PC-3 (cell line): ENCODE results near the gene HOXD12. TPM values are rescaled to one million over a fixed set of nuclear protein-coding genes. Genes with fewer than 3 reads are reported as not detected.
A peak's percentile ranks its signal among the peaks of the same experiment; 100 is the strongest.

ENCODE experiments used
- ATAC-seq: fragments of 200-7000 bp; cut with Tn5 transposase; 2 replicates; pipeline ENCODE4 v1.9.1; 2020; ENCODE audit warnings: mild to moderate bottlenecking, moderate library complexity
- BruUV-seq: library from RNA; stranded (reverse); fragments of 400-500 nt; replicated peaks from 2 replicates; lab custom pipeline; 2021; lab: Mats Ljungman, UMichigan
- CTCF ChIA-PET: fragments of 300-600 bp; sonication (Branson Sonifier 250); formaldehyde crosslinking; loops from one replicate; lab custom pipeline; 2022; ENCODE audit warnings: antibody characterized with exemption; lab: Charles Lee
- POLR2A ChIA-PET: fragments of 300-600 bp; sonication (Branson Sonifier 250); formaldehyde crosslinking; loops from one replicate; lab custom pipeline; 2022; ENCODE audit warnings: antibody characterized with exemption; ENCODE audit not compliant: unreplicated experiment; lab: Charles Lee
- DNase-seq: peaks from one replicate; pipeline ENCODE4 v3.0.0-alpha.2; 2015
- H2AFZ ChIP-seq: fragments of 300-600 bp; sonication (generic); 2 replicates; pipeline ENCODE4 v1.6.0; 2016; ENCODE audit warnings: antibody characterized with exemption, low read length
- H3F3A ChIP-seq: fragments of 300-600 bp; sonication (generic); one replicate; pipeline ENCODE4 v1.6.0; 2017; ENCODE audit warnings: antibody characterized with exemption, low read length, control low read depth, mild to moderate bottlenecking; ENCODE audit not compliant: unreplicated experiment
- H3K27ac ChIP-seq: fragments of 300-600 bp; sonication (generic); 2 replicates; pipeline ENCODE4 v1.5.1; 2016; ENCODE audit warnings: mild to moderate bottlenecking, low read length
- H3K27me3 ChIP-seq: fragments of 300-600 bp; sonication (generic); 2 replicates; pipeline ENCODE4 v1.6.1; 2016; ENCODE audit warnings: low read length, mixed read lengths
- H3K36me3 ChIP-seq: fragments of 300-600 bp; sonication (generic); 2 replicates; pipeline ENCODE4 v1.6.1; 2016; ENCODE audit warnings: low read depth, mixed run types, low read length, mixed read lengths
- H3K4me1 ChIP-seq: fragments of 300-600 bp; sonication (generic); 2 replicates; pipeline ENCODE4 v1.5.1; 2016; ENCODE audit warnings: low read length; ENCODE audit not compliant: insufficient read depth
- H3K4me2 ChIP-seq: fragments of 300-600 bp; sonication (generic); 2 replicates; pipeline ENCODE4 v1.6.0; 2016; ENCODE audit warnings: low read length
- H3K4me3 ChIP-seq: fragments of 300-600 bp; sonication (generic); 2 replicates; pipeline ENCODE4 v1.5.1; 2016; ENCODE audit warnings: mild to moderate bottlenecking, low read length, mixed read lengths
- H3K79me2 ChIP-seq: fragments of 300-600 bp; sonication (generic); 2 replicates; pipeline ENCODE4 v1.6.1; 2017; ENCODE audit warnings: low read length, mixed read lengths
- H3K9ac ChIP-seq: fragments of 300-600 bp; sonication (generic); 2 replicates; pipeline ENCODE4 v1.6.0; 2016; ENCODE audit warnings: mild to moderate bottlenecking, low read length
- H3K9me2 ChIP-seq: fragments of 300-600 bp; sonication (generic); replicated peaks from 2 replicates; pipeline ENCODE4 v1.6.1; 2016; ENCODE audit warnings: mixed run types, low read length, mixed read lengths
- H3K9me3 ChIP-seq: fragments of 300-600 bp; sonication (generic); 2 replicates; pipeline ENCODE4 v1.6.1; 2016; ENCODE audit warnings: low read length, mixed read lengths
- H4K20me1 ChIP-seq: fragments of 300-600 bp; sonication (generic); 2 replicates; pipeline ENCODE4 v1.6.1; 2016; ENCODE audit warnings: low read length, mixed read lengths
- EZH2 ChIP-seq: fragments of 300-600 bp; sonication (generic); IDR thresholded peaks from one replicate; pipeline ENCODE4 v1.6.1; 2017; ENCODE audit warnings: antibody characterized with exemption, mild to moderate bottlenecking, low read length; ENCODE audit not compliant: unreplicated experiment
- EZH2phosphoT487 ChIP-seq: fragments of 300-600 bp; sonication (generic); IDR thresholded peaks from 2 replicates; pipeline ENCODE4 v1.6.1; 2018; ENCODE audit warnings: mild to moderate bottlenecking, antibody characterized with exemption, low read length, borderline replicate concordance
- intact Hi-C: fragments of 100-400 bp; cut with micrococcal nuclease; formaldehyde crosslinking; loops from 2 replicates; pipeline ENCODE4 v1.9.0; 2023
- total RNA-seq: library from RNA; depleted of rRNA; stranded (reverse); fragments of >200 nt; gene quantifications from 2 replicates; pipeline ENCODE4 v1.2.3, GENCODE V29; 2014
- TF ChIP-seq, protein P1 (sequence below): fragments of 300-600 bp; sonication (generic); conservative IDR thresholded peaks from 2 replicates; pipeline ENCODE4 v1.5.1; 2017; ENCODE audit warnings: antibody characterized with exemption, low read depth, mild to moderate bottlenecking, low read length

Gene HOXD12
- total RNA-seq, 1 experiment from 2014 or later = not detected

DNA sequence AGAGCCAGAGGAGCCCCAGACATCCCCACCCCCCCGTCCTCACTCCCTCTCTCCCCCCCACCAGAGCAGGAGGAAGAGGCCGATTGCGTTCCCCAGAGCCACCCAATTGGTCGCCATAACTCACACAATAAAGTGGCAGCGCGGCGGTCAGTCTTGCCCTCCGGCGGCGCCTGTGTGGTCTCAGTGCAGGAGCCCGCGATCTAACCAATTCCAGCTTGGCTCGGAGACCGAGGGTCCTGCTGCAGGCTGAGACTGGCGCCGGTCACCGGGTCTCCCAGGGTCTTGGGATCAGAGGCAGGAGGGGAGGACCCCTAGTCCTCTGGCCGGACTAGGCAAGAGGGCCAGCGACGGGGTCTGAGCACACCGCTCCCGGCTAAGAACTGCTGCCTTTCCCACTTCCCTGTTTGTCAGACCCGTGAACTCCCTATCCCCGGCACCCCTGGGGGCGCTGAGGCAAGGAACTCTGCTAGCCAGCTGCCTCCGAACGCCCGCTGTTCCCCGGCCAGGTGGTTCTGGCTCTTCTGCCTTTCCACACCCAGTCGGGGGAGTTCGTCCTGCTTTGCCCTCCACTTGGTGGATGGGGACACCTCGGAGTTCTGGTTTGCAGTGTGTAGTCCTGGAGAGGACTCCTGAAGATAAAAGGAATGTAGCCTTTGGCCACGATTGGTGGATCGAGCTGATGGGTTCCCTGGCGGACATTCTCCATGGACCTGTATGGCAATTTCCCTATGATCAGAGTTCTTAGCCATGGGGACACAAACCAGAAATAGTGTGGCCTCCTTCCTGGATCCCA, 1.0 kb upstream of the HOXD12 start:
- Histone ChIP-seq H4K20me1 (no peaks in the 10 kb centered on the region), H3K4me3 (peak overlapping the region; percentile 88), H3K4me1 (peaks cover 5% of the 10 kb centered on the region; the same call in 1 of the 2 replicates), H3F3A (no peaks in the 10 kb centered on the region), H3K9me2 (no peaks in the 10 kb centered on the region), H3K27ac (no peak overlapping the region), H3K9me3 (no peaks in the 10 kb centered on the region), H2AFZ (0 out of 2 replicates have a peak overlapping the region, but pooled peaks have one; percentile 98), H3K4me2 (peak overlapping the region; percentile 99), H3K36me3 (no peaks in the 10 kb centered on the region), H3K9ac (no peak overlapping the region), H3K27me3 (0 out of 2 replicates have a peak, but pooled peaks cover 3% of the 10 kb centered on the region), H3K79me2 (no peaks in the 10 kb centered on the region)
- DNase-seq (no peak), ATAC-seq (no peak)
- ChIA-PET POLR2A (interaction anchor here (0.6 kb wide), 1 partner anchor 437 kb away, joined by 3 read pairs; no protein-coding TSS in a partner anchor), CTCF (interaction anchor here (2.5 kb wide), 1 partner anchor 408 kb away, joined by 12 read pairs; no protein-coding TSS in a partner anchor)
- TF ChIP-seq EZH2phosphoT487 = no peak
- TF ChIP-seq, protein P1, sequence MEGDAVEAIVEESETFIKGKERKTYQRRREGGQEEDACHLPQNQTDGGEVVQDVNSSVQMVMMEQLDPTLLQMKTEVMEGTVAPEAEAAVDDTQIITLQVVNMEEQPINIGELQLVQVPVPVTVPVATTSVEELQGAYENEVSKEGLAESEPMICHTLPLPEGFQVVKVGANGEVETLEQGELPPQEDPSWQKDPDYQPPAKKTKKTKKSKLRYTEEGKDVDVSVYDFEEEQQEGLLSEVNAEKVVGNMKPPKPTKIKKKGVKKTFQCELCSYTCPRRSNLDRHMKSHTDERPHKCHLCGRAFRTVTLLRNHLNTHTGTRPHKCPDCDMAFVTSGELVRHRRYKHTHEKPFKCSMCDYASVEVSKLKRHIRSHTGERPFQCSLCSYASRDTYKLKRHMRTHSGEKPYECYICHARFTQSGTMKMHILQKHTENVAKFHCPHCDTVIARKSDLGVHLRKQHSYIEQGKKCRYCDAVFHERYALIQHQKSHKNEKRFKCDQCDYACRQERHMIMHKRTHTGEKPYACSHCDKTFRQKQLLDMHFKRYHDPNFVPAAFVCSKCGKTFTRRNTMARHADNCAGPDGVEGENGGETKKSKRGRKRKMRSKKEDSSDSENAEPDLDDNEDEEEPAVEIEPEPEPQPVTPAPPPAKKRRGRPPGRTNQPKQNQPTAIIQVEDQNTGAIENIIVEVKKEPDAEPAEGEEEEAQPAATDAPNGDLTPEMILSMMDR = no peak
- TF ChIP-seq EZH2 = no peak
- BruUV-seq = no TSS peak
- intact Hi-C loops = loop anchor here (10.0 kb wide), 1 partner anchor 1064 kb away; no protein-coding TSS in a partner anchor

DNA sequence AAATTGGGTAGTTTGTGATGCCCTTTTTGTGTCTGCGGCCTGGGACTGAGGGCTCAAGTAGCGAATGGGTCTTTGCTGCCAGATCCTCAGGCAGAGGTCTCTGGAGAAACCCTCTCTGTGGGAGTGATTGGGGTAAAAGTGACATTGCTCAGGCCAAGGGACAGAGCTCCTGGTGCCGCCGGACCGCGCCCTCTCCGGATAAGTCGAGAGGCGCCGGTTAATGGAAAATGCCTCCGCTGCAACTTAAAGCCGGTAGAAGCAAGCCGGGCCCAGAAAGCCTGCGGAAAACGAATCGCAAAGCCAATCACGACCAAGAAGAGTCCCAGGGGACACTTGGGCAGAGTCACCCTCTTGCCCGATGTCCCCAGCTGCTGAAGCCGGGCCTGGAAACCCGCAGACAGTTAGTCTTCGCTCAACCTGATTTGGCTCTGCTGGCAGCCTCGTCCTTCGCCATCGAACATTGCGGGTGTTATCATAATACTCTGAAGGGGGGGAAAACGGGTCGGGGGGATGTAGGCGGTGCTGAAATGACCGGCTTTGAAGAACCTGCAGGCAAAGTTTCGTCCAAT, 352 bp upstream of the HOXD12 start:
- no peak overlapping the region for H2AFZ ChIP-seq
- H3K9me2 ChIP-seq = no peaks in the 10 kb centered on the region
- ChIA-PET POLR2A (no interaction called here), CTCF (no interaction called here)
- DNase-seq = no peak
- peaks cover 6% of the 10 kb centered on the region for H3K4me1 ChIP-seq
- no peaks in the 10 kb centered on the region for H3K9me3 ChIP-seq
- H3K27ac ChIP-seq = no peak overlapping the region
- no TSS peak for BruUV-seq
- no peak for ATAC-seq
- intact Hi-C loops = loop anchor here (10.0 kb wide), 1 partner anchor 1064 kb away; no protein-coding TSS in a partner anchor
- no peaks in the 10 kb centered on the region for H3K79me2 ChIP-seq
- TF ChIP-seq EZH2 (no peak), EZH2phosphoT487 (no peak)
- TF ChIP-seq, protein P1 = no peak
- H3F3A ChIP-seq = no peaks in the 10 kb centered on the region
- no peak overlapping the region for H3K9ac ChIP-seq
- no peaks in the 10 kb centered on the region for H3K27me3 ChIP-seq
- H3K4me2 ChIP-seq = no peak overlapping the region
- H3K36me3 ChIP-seq = no peaks in the 10 kb centered on the region
- H3K4me3 ChIP-seq = no peak overlapping the region
- no peaks in the 10 kb centered on the region for H4K20me1 ChIP-seq
